ENCODE data around the gene CELF4.

DNA sequence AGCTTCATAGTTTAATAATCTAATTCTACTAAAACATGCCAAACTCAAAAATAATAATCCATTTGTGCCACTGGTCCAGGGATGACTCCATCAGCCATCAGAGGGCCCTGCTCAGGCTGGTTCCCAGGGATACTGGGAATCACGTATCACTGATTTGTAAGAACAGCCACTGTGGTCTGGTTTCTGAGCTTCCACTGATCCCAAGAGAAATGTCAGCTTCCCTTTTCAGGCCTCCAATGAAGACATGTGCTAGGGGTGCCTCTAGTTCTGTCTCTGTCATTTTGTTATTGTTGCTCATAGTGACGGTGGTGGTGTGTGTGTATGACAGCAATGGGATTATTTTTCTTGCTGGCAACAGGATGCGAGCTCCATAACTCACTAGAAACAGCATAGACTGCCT lies 83.2 kb downstream of the CELF4 start:
- TF ChIP-seq, protein P1, sequence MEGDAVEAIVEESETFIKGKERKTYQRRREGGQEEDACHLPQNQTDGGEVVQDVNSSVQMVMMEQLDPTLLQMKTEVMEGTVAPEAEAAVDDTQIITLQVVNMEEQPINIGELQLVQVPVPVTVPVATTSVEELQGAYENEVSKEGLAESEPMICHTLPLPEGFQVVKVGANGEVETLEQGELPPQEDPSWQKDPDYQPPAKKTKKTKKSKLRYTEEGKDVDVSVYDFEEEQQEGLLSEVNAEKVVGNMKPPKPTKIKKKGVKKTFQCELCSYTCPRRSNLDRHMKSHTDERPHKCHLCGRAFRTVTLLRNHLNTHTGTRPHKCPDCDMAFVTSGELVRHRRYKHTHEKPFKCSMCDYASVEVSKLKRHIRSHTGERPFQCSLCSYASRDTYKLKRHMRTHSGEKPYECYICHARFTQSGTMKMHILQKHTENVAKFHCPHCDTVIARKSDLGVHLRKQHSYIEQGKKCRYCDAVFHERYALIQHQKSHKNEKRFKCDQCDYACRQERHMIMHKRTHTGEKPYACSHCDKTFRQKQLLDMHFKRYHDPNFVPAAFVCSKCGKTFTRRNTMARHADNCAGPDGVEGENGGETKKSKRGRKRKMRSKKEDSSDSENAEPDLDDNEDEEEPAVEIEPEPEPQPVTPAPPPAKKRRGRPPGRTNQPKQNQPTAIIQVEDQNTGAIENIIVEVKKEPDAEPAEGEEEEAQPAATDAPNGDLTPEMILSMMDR (IDR thresholded peaks at IDR 0.05; ENCODE audit: low read depth, low read length, poor library complexity, severe bottlenecking): no peak
- no peak for TF ChIP-seq EZH2phosphoT487 (IDR thresholded peaks at IDR 0.05; ENCODE audit: borderline replicate concordance, low read length)
